ENCODE results near the gene SCAMP3. TPM values are rescaled to one million over a fixed set of nuclear protein-coding genes. Genes with fewer than 3 reads are reported as not detected.
A peak's percentile ranks its signal among the peaks of the same experiment; 100 is the strongest.

SCAMP3 gene
- 80.1 and 80.8 TPM in 2 replicates for total RNA-seq
- 306 and 342 TPM in 2 replicates for polyA plus RNA-seq
- 157 and 171 TPM in 2 replicates for polyA plus RNA-seq (2011; cell fraction: cytosol; rRNA removed)
- 76.5 and 78.5 TPM in 2 replicates for polyA plus RNA-seq (2011; cell fraction: nucleus; rRNA removed)
- 76.7 and 82.9 TPM in 2 replicates for polyA plus RNA-seq (2012)
- 125 and 131 TPM in 2 replicates for polyA minus RNA-seq
- 87.9 TPM for polyA minus RNA-seq (2011; cell fraction: cytosol; rRNA and poly(A)+ RNA removed)
- 22.5 and 23.7 TPM in 2 replicates for polyA minus RNA-seq (2011; cell fraction: nucleus; rRNA and poly(A)+ RNA removed)
- Bru-seq, nascent RNA, result percentile 63 among the genes with signal in this experiment
- BruChase-seq, experiment 1, labeled RNA remaining after a 6-hour chase, result percentile 93 among the genes with signal in this experiment
- percentile 86 among the genes with signal in this experiment for BruChase-seq, experiment 2, labeled RNA remaining after a 2-hour chase
- long read RNA-seq, transcript SCAMP3-202 (8 exons, 1,537 nt), result minor isoform, 79 of 379 reads
- long read RNA-seq, transcript SCAMP3-201 (9 exons, 1,446 nt), result major isoform, 201 of 379 reads
- long read RNA-seq, partial matches to known transcripts, result 36 of 379 reads
- long read RNA-seq, other reads (novel, unspliced or antisense), result 62 of 379 reads

GRCh38 chr1:155261852-155262673 lies at the start of gene SCAMP3:
SCAMP3 (minus strand) TSS chr1:155262360; CDS start chr1:155262151, 209 bp downstream.
- Histone ChIP-seq H3K4me3 (replicated peaks in 1 of 3; ENCODE audit: insufficient read depth in 1 of 3, low read depth in 1 of 3, low read length in 3 of 3) (peak within 1 kb of the TSS; percentile 51 to 74 (median 64)), H3K27me3 (ENCODE audit: control insufficient read depth in 2 of 2, insufficient read depth in 2 of 2, low read length in 2 of 2) (no peaks in the 10 kb centered on the region), H3K9me3 (replicated peaks; ENCODE audit: control insufficient read depth, insufficient read depth, low read length) (no peaks in the 10 kb centered on the region), H3K79me2 (ENCODE audit: control insufficient read depth, insufficient read depth, low read length) (peaks cover 17% of the 10 kb centered on the region), H3K27ac (ENCODE audit: insufficient read depth, low read depth, low read length) (peak within 1 kb of the TSS; percentile 6), H3K9me1 (replicated peaks; ENCODE audit: control insufficient read depth, extremely low read depth, insufficient read depth, low read length) (no peaks in the 10 kb centered on the region), H4K20me1 (replicated peaks; ENCODE audit: control insufficient read depth, extremely low read depth, insufficient read depth, low read length) (no peaks in the 10 kb centered on the region), H3K4me1 (ENCODE audit: control insufficient read depth, extremely low read depth, insufficient read depth, low read length) (peaks cover 8% of the 10 kb centered on the region), H2AFZ (ENCODE audit: low read depth, low read length) (peak within 1 kb of the TSS; percentile 47), H3K4me2 (ENCODE audit: insufficient read depth, low read length) (peak within 1 kb of the TSS; percentile 76), H3K9ac (replicated peaks; ENCODE audit: extremely low read depth, insufficient read depth, low read length) (peak within 1 kb of the TSS; percentile 61), H3K36me3 (ENCODE audit: control insufficient read depth in 2 of 2, extremely low read depth in 1 of 2, insufficient read depth in 2 of 2, low read length in 2 of 2) (peaks cover 7 to 29% of the 10 kb centered on the region in 2 experiments)
- POLR2A ChIA-PET, result interaction anchor here (0.6 kb wide), 1 partner anchor 11 kb away, joined by 3 read pairs; the partner anchor contains the start of gene CLK2
- DNase-seq (ENCODE audit: low read depth, low spot score) (peak; percentile 99), FAIRE-seq (peak; percentile 97)
- CTCF ChIA-PET, result interaction anchor here (1.0 to 1.9 kb wide), 5 partner anchors 11 to 387 kb away, joined by 4 to 18 read pairs (median 5); partner anchors contain the start of genes CLK2 and HCN3
- TSS peak; percentile 44 for BruUV-seq (replicated peaks)
- peak; percentile 97 for TF ChIP-seq POLR2A (IDR thresholded peaks at IDR 0.05; ENCODE audit: low read depth, low read length)
- peak; percentile 98 for TF ChIP-seq MAX (IDR thresholded peaks at IDR 0.05; ENCODE audit: insufficient read depth, insufficient read length)
- TF ChIP-seq GATA2 (IDR thresholded peaks at IDR 0.05; ENCODE audit: insufficient read depth, insufficient read length, low read depth, low read length), result no peak
- peak; percentile 98 for TF ChIP-seq POLR2AphosphoS5 (IDR thresholded peaks at IDR 0.05; ENCODE audit: insufficient read depth, low read depth, low read length)
- peak; percentile 42 for TF ChIP-seq MYC (IDR thresholded peaks at IDR 0.05; ENCODE audit: low read depth, low read length)
- intact Hi-C loops (cut with micrococcal nuclease), result loop anchor here (1.0 kb wide), 3 partner anchors 11 to 61 kb away; partner anchors contain the start of genes CLK2 and HCN3
- dilution Hi-C loops (cut with MboI; ENCODE audit: extremely low pct_ligation_motif_present, low sequenced_read_pairs), result no loop called here

Data from endothelial cell of umbilical vein (primary cell).